SH-SY5Y (cell line): ENCODE results near the gene PIGA.
A peak's percentile ranks its signal among the peaks of the same experiment; 100 is the strongest.

ENCODE experiments used
- GATA2 ChIP-seq: IDR thresholded peaks from 2 replicates; pipeline ENCODE4 v1.6.1; 2011; ENCODE audit warnings: mild to moderate bottlenecking, low read depth, low read length
- GATA3 ChIP-seq: IDR thresholded peaks from 2 replicates; pipeline ENCODE4 v1.6.1; 2011; ENCODE audit warnings: low read depth, mild to moderate bottlenecking, low read length, moderate library complexity

The PIGA gene

GRCh38 chrX:15335135-15336022, at the start of gene PIGA:
PIGA (minus strand) TSS chrX:15335523; CDS start chrX:15331930, 3,593 bp downstream.
- TF ChIP-seq GATA2 (no peak), GATA3 (no peak)

- no peak for TF ChIP-seq GATA2
- TF ChIP-seq GATA3 = no peak
Observed at GRCh38 chrX:15384304-15384703, 49.0 kb upstream of the PIGA start, which contains the start of gene VEGFD. VEGFD (minus strand) TSS chrX:15384413; CDS start chrX:15383946, 467 bp downstream.

DNA sequence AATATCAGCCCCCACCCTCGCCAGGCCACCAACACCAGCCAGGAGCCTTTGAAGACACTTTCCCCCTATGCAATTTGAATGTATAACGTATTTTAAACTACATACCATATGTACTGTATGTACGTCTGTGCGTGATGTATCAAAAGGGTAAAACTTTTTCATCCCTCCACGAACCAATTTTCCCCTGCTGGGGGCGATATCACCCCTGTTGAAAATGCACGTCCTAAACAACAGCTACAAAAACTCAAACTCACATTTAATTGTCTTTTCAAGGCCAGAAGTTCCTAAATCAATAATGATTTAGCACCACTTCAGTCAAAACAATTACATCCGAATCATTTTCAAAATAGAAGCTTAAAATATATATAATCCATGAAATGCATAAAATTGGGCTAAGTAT, 47.5 kb upstream of the PIGA start:
- TF ChIP-seq GATA3 (no peak), GATA2 (no peak)

GRCh38 chrX:15376956-15377355, 41.6 kb upstream of the PIGA start:
- TF ChIP-seq GATA3 = no peak
- TF ChIP-seq GATA2 = no peak

GRCh38 chrX:15373976-15374375, 38.7 kb upstream of the PIGA start:
- TF ChIP-seq GATA3 (no peak), GATA2 (no peak)

DNA sequence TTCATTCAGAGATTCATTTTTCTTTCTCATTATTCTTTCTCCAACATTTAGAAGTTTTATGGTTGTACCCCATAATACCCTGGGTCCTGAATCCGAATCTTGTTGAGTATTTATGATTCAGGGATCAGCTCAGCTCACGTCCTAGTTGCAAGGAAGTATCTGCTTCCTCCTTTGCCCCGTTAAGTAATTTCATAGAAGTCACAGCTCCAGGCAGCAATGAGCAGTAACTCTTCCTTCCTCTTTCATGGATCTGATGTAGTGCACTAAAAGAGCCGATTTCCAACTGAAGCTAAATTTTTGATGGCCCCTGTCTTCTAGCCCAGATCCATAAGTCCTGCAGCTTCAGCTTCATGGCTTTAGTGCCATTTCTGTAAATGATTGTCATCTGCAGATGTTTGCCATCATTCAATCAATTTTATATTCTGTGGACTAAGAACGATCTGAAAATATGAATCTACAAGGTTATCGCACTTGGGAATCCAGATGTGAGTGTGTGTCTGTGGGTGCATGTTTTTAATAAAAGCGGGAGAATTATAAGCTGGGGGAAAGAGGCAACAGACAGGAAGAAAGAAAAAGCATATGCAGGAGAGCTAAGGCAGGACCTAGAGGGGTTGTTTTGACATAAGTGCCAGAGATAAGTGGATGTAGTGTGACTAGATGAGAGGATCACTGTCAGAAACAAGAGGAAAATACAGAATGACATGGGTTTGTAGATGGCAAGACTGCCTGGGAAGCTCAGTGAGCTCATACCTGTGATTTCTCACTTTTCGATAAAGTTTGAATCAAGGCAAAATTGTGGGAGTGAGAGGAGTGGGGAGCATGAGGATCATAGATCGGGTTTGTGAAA, 31.4 kb upstream of the PIGA start:
- TF ChIP-seq GATA2 (peak; percentile 38; the same call in 1 of the 2 replicates), GATA3 (no peak; the same call in none of the 2 replicates)

DNA sequence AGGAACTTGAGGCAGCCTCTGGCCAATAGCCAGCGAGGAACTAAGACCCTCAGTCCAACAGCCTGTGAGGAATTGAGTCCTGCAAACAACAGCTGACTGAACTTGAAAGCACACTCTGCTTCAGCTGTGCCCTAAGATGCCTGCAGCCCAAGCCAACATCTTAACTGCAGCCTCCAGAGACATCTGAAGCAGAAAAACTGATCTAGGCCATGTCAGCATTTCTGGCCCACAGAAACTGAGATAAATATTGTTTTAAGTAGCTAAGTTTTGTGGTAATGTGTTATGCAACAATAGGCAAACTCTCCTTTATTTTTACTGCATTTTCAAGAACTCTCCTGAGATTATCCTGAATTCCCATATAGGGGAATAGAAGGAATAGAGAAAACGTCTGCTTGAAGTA, 24.4 kb upstream of the PIGA start:
- no peak for TF ChIP-seq GATA3
- no peak for TF ChIP-seq GATA2

GRCh38 chrX:15358533-15358932, 23.2 kb upstream of the PIGA start:
- no peak for TF ChIP-seq GATA2
- no peak for TF ChIP-seq GATA3

DNA sequence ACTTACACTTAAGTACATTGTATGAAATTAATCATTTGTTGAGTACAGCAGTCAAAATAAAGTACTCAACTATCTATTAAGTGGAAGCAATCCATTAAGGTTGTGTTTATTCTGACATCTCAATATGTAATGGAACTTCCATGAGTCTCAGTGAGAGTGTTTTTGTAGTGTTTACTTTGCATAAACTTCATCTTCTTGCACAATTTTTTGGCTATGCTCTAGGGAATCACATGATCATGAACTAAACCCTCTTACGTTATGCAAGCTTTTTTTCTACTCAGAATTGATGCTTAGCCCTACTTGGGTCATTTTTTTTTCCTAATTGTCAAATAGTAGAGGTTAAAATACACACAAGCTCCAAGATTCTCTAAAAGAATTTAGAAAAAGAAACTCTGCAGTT, 21.1 kb upstream of the PIGA start:
- TF ChIP-seq GATA2 = no peak
- no peak for TF ChIP-seq GATA3

- TF ChIP-seq GATA3 = no peak
- no peak for TF ChIP-seq GATA2
Observed at GRCh38 chrX:15350329-15350996, 15.1 kb upstream of the PIGA start.

DNA sequence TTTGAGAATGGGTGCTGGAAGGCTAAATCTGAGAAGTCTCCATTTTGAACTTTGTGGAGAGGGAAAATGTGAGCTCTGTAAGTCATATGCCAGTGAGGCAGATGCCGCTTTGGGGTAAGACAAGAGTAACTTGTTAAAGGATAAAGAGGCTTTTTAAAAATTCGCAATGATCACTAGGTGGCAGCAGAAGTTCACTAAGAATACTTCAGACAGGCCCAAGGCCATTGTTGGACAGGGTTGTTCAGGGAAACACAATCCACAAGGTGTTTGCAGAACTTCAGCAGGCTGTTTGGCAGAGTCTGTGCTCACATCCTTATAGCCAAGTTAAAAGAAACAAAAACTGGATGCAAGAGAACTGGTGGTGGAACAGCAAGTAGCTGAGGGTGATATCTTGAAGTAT, 13.7 kb upstream of the PIGA start:
- TF ChIP-seq GATA2 (no peak), GATA3 (no peak)

GRCh38 chrX:15345976-15346375, 10.7 kb upstream of the PIGA start:
- TF ChIP-seq GATA2 = no peak
- TF ChIP-seq GATA3 = no peak

DNA sequence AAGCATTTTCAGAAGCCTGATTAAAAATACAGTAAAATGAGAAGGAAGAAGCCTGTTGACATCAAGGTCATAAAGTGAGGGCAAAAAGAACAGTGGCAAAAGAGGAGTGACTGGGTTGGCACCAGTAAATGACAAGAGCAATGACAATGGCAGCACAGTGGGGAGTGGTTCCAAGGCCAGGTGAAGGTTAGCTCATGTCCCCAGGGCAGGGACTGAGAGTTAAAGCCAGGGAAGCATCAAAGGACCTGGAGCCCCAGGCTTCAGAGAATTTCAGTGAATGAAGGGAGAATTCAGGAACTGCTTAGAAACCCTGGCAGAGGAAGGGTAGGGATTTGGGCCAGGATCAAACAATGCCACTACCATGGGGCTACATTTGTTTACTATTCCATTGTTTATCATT, 8.8 kb upstream of the PIGA start:
- TF ChIP-seq GATA2 (no peak), GATA3 (no peak)

- TF ChIP-seq GATA3 = no peak
- TF ChIP-seq GATA2 = no peak
Observed at GRCh38 chrX:15343075-15343476, 7.8 kb upstream of the PIGA start.

DNA sequence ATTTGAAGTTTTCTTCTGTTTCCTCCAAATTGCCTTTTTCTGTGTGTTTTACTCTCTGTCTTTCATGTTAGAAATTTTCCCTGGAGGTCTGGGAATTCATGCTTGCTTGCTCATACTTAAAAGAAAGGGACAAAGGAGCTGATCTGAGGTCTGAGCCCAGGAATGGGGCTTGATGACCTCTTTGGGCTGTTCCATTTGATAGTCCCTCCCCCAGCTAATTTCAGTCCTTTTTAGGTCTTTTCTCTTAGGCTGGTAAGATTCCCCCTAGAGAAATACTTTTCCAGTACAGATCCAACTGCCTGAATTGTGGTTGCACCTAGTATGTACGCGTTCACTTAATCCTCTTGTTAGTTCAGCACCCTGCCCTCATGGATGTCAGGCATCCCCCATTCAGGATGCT, 5.5 kb upstream of the PIGA start:
- TF ChIP-seq GATA3 (no peak), GATA2 (no peak)
